Activated CD4-positive, alpha-beta T cell treated with anti-CD3 and anti-CD28 coated beads, Interleukin-2, amount 50 U/mL, for 48 hours (primary cell): ENCODE data around the gene SF3B5.
"Not testable (repeated sequence)": the region's sequence is repeated elsewhere in the genome, so short reads cannot be mapped to it uniquely, and the experiment has no call there.

ENCODE experiments used
- DNase-seq, 2 experiments: peaks; one replicate each; pipeline ENCODE4 v3.0.0-alpha.2; 2020

Gene SF3B5

DNA sequence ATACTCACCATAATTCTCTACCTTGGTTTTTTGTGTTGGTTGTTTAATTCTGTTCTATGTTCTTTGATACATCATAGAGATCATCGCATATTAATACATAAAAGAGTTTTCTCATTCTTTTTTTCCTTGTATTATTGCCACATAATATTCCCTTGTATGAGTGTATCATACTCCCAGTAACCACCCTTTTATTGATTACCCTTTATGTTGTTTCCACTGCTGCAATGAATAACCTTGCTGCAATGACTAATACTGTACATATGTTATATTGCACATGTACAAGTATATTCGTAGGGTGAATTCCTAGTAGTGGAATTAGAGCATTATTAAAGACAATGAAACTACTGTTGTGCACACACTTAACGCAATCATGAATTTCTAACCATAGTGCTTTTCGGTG is 9.1 kb upstream of the SF3B5 start:
- DNase-seq = no peak

DNA sequence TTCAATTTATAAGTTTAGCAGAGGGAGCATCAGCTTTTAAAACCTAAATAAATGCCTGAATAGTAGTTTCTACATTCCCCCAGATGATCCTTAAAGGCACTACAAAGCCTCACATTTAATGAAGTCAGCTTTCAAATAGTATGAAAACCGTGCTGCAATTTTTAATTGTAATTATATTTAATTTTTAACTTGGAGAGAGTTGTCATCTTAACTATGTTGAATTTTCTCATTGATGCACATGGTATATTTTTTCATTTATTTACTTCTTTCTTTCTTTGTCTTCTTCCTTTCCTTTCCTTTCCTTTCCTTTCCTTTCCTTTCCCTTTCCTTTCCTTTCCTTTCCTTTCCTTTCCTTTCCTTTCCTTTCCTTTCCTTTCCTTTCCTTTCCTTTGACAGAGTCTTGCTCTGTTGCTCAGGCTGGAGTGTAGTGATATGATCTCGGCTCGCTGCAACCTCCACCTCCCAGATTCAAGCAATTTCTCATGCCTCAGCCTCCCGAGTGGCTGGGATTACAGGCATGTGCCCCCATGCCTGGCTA is 7.7 kb upstream of the SF3B5 start:
- no peak for DNase-seq

DNA sequence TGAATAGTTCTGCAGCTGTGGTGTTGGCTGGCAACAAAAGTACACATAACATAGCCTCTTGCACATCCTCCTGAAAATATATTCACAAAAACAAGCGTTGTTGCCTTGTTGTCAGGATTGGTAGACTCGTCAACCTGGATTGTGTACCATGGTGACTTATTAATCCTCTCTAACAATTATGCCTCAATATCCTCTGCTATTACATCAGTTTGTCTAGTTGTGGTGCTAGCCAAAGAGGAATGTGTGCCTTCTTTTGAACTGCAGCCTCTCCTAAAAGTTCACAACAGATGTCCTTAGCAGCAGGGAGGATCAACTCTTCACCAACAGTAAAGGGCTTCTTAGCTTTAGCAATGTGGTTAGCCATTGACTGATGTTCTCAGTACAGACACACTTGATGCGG is 3.6 kb upstream of the SF3B5 start:
- no peak for DNase-seq

DNA sequence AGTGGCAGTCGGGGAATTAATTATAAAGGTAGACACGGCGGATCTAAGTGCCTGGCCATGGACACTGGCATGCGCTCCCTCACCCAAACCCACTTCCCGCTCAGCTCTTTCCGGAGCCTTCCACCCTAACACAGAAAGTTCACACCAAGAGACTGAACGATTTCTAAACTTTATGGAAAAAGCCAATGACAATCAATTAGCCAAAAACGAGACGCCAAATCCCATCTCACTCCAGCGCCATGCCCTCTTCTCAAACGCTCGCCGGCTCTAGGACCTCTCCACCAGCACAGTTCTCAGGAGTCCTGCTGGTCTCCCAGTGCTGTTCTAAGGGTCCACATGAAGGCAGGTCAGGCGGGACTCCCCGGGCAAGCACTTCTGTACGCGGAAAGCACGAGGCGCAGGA is 641 bp downstream of the SF3B5 start:
- no peak for DNase-seq

DNA sequence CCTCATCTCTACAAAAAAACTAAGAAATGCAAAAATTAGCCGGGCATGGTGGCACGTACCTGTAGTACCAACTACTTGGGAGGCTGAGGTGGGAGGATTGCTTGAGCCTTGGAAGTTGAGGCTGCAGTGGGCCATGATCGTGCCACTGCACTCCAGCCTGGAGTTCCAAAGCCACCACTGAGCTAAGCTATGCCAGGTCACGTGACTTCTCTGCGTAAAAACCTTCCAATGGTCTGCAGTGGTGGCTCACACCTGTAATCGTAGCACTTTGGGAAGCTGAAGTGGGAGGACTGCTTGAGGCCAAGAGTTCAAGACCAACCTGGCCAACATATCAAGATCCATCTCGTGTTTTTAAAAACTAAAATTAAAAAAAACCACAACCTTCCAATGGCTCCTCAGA is 1.7 kb downstream of the SF3B5 start:
- DNase-seq = no peak

DNA sequence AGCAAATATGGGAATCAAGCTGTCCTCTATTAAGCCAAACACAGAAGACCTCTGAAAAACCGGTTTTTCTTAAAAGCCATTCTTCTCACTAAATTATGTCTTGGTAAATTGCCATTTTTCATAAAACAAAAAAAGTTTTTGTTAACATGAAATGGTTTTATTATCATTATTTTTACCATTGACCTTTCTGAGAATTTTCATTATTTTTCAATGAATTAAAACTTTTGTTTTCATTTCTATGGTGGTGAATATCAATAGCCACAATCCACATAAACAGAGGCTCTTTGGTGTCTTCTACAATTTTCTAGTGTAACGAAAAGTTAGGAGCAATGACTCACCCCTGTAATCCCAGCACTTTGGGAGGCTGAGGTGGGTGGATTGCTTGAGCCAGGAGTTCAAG is 2.1 kb downstream of the SF3B5 start:
- DNase-seq = no peak

DNA sequence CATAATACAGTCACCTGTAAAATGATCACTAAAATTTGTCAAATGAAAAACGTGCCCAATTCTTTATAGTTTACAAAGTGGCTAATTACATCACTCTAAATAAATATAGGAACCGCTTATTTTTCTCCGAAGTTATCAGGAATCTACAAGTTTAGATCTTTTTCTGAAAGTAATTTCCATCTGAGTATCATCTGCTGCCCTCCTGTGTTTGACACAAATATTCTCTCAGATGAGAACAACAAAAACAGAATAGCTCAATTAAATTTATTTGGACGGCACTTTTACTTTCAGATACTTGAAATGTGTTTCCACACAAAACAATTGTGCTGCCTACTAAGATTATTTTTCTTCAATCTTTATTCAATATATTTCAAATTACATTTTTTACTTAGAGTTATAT is 5.0 kb downstream of the SF3B5 start:
- no peak for DNase-seq

DNA sequence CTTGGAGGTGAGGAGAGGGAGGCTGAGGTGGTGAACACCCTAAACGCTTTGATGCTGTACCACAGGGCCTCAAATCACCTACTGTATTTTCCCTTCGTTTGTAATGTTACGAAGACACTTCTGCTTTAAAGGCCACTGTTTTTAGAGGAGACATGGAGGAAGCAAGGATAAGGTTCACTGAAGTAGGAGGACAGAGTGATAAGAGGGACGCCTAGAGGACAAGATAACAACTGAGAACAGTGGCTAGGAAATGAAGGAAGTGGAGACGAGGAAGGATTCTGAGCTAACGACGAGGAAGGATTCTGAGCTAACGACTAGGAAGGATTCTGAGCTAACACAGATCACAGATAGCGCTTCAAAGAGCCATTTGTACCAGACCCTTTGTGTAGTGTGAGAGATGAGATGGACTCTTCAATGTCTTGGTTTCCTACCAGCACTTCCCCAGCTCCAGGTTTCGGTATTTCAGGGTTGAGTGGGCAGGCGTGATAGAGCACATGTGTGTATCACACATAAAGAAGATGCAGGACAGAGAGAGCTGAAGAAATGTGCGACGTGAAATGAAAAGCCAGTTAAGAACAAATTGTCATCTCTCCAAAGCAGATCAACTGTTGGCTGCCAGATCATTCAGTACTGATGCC is 7.5 kb downstream of the SF3B5 start:
- no peak for DNase-seq

DNA sequence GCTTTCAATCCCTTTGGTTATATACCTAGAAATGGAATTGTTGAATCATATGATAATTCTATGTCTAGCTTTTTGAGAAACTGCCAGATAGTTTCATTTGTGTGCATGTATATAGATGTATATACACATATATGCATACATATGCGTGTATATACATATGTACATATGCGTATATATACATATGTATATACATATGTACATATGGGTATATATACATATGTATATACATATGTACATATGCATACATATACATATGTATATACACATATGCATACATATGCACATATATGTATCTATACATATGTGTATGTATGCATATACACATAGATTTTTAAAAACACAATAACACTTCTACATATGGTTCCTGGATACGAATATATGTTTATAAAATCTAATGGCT is 8.4 kb downstream of the SF3B5 start:
- DNase-seq = no peak

DNA sequence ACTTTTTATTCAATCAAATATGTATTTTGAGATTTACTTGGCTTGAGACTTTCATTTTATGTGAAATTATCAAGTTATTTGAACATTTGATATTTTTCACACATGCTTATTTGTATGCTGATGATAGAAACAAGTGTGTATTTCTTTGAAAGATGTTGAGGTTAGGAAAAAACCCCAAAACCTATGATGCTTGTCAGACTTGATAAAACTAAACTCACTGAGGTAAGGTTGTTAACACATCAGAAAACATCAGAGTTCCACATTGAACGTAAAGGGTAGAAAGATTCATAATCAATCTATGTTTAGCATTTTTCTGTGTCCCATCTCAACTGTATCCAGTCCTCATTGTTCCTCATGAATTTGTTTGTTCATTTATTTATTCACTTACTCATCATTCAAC is 12.2 kb downstream of the SF3B5 start:
- DNase-seq = no peak

DNA sequence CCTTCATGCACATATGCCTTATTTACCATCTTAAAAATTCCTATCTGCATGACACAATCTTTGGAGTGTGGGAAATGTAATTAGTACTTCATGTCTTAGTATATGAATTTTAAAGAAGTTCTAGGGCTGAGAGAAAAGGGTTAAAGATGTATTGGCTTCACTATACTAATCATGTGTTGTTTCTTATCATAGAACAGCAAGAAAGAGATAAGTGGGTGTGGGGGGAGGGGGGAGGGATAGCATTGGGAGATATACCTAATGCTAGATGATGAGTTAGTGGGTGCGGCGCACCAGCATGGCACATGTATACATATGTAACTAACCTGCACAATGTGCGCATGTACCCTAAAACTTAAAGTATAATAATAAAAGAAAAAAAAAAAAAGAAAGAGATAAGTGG is 13.0 kb downstream of the SF3B5 start:
- DNase-seq = not testable (repeated sequence)

DNA sequence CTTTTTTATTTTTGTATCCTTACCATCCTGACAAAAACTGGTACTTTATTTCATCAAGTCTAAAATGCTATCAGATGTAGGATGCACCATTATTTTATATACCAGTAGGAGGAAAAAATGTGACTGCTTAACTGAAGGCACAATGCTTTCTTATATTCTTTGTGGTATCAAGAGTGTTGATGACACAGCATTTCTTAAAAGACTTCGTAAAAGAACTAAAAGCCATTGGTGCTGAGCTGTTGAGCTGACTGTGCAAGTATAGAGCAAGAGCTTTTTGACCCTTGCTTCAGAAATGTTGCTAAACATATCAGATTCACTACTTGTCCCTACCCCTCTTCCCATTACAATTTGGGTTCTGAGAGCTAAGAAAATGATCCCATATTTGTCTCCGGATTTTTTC is 17.5 kb downstream of the SF3B5 start:
- DNase-seq = no peak

DNA sequence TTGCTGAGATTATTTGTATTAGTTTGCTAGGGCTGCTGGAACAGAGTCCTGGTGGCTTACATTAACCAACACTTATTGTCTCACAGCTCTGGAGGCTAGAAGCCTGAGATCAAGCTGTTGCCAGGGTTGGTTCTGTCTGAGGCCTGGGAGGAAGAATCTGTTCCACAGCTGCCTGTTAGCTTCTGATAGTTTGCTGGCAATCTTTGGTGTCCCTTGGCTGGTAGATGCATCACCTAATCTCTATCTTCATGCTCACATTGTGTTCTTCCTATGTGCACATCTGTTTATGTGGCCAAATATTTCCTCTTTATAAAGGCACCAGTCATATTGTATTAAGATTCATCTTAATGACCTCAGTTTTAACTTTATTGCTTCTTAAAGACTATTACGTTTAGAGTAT is 19.5 kb downstream of the SF3B5 start:
- no peak for DNase-seq

DNA sequence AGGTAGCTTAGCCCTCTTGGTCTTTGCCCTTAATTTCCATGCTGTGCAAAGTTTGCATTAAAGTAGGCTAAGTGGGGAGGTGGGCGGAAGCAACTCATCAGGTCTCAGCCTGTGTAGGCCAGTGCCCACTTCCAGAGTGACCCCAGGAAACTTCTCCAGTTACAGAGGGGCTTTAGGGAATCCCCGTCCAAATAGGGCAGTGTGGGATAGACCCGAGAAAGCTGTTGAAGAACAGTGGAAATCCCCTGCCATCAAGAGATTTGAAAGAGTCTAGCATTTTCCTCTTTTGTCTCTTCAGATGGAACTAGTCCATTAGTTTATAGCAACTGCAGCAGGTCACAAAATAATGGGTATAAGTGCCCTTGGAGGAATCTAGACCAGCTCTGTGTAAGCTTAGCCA is 20.2 kb downstream of the SF3B5 start:
- no peak for DNase-seq

DNA sequence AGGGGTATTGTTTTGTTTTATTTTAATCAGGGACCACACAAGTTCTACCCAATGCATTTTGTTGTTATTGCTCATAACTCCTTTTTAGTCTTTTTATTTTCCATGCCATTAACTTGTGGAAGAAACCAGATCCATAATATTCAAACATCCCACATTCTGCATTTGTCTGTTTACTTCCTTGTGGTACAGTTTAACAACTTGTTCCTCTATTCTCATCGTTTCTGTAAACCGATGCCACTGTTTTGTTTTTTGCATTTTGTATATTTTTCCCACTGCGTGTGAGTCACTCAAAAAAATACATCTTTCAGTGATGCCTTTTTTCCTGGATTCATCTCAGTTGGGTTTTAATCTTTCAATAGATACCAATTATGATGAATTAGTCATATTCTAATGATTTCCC is 22.3 kb downstream of the SF3B5 start:
- no peak for DNase-seq

DNA sequence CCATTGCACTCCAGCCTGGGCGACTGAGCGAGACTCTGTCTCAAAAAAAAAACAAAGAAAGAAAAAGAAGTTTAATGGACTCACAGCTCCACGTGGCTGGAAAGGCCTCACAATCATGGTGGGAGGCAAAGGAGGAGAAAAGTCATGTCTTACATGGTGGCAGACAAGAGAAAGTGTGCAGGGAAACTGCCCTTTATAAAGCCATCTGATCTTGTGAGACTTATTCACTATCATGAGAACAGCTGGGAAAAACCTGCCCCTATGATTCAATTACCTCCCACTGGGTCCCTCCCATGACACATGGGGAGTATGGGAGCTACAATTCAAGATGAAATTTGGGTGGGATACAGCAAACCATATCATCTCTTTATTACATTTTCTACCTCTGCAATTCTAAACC is 25.9 kb downstream of the SF3B5 start:
- no peak for DNase-seq

DNA sequence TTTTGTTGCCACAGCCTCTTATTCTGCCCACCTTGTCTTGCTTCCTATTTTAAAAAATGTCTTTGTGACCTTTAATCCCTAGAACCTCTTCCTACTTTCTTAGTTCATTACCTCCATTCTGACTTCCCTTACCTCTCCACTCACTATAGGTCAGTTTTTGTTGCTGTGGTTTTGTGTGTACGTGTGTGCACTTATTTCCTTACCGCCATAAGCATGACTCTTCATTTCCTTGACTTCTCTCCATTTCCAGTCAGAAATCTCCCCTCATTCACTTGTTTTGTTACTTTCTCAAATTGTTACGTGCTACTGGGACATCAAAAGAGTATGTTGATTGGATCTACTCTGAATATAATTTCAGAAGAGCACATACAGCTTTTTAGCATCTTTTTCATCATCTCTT is 26.6 kb downstream of the SF3B5 start:
- no peak for DNase-seq

DNA sequence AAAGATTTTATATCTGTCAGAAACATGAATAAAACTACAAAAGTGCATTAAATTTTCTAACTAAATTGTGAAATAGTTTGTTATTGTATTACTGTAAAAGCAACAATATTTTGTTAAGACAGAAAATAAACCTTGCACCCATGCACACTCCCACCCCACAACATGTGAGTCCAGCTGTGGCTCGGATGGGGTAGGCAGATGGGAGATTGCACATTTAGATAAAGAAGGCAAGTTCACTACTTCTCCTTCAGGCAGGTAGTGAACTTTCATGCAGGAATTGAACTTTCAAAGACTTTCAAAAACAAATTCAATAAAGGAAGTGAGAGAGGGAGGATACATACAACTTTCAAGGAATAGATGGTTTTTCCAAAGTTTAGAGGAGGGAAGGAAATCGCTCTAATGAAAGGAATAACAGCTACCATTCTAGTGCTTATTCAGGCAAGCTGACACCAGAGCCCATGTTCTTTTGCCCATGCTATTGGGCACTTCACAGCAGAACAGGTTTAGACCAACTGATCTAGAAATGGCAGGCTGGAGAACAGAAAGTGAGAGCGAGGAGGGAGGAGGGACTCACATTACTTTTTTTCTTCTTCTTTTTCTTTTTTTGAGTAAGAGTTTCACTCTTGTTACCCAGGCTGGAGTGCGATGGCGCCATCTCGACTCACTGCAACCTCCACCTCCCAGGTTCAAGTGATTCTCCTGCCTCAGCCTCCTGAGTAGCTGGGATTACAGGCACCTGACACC is 28.5 kb downstream of the SF3B5 start:
- DNase-seq = peak; percentile 45 to 51

DNA sequence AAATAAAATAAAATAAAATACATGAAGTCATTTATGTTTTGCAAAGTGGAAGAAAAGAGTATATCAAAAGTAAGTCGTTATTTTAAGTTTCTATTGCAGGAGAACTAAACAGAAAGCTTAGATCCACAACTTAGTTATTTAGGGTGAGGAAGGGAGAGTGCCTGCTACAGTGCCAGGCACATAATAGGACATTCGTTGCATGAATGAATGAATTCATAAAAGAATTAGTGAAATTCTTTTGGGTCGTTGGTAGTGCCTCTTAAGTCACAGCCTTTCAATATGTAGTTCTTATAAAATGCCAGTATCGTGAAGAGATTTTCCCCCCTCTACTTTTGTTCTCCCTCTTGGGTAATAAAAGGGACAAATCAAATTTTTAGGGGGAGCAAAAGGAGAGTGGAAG is 29.1 kb downstream of the SF3B5 start:
- DNase-seq = no peak

DNA sequence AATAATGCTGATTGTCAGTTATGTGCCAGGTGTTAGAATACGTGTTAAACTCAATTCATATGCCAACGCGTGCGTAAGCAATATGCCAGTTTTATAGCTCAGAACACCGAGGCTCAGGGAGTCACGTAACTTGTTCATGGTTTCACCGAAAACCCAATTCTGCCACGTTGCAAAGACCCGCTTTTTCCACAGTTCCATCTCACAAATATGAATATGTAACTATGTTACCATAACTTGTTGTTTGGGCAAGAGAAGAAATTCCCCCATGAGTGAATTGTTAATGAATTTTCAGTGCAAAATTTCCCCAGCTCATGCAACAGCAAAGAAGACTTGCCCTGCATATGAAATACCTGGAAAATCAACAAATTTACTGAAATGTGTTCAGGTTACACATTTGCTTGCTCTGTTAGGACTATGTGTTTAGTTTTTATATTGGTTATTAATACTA is 30.1 kb downstream of the SF3B5 start:
- peak; percentile 37 to 47 for DNase-seq

DNA sequence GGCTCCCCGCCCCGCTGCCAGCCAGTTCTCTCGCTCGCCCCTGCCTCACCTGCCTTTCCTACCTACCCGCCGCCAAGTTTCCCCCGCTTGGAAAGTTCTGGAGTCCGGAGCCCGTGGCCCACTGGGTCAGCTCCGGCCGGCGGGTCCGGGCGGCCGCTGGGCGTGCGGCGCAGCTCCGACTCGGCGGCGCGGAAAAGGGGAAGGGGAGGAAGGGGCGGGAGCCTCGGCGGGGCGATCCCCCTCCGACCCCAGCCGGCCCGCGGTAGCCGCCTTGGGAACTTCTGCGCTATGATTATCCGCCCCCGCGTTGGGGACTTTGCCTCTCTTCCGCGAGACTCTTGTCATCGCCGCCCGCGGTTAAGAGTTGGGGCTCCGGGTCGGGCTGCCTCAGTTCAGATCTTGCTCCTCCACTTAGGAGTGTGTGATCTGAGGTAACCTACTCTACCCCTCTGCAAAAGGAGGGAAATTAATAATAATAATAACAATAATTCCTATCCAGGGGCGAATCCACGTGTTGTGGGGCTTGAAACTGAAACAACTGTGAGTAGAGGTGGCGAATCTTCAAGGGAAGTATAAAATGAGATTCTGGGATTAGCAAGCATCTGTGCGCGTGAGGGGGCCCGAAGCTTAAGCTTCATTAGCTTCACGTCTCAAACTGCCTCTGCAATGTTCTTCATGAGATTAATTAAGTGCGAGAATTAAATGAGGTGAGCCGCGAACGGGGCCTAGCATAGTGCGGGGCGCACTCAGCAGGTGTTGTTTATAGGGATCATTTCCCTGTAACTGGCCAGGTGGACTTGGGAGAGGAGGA is 30.8 kb downstream of the SF3B5 start:
- peak; percentile 76 to 84 for DNase-seq

DNA sequence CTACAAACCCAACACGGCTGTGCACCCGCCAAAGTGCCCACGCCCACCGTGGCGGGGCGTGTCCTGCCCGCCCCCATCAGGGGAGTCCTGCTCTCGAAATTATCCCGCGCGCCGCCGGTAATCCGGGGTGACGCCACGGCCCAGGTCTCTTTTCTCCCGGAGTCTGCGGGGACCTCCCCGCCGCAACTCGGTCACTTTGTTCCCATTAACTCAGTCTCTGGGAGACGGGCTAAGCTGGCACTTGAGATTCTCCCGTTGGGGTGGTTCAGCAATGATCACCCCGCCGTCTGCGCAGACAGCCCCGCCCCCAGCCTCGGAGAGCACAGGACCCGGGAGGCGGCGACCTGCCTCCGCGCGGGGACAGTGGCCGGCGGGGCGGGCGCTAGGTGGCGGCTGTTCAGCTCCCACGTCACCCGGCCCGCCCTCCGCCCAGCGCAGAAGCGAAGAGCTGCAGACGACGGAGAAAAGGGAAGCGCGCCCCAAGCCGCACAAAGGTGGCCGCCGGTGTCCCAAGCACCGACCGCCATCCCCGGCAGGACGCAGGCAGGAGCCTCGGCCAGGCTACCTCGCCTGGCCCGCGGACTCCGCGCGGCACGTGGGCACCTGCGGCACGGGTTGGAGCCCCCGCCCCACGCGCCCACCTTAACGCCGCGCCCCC is 31.5 kb downstream of the SF3B5 start:
- DNase-seq = peak; percentile 89 to 91

DNA sequence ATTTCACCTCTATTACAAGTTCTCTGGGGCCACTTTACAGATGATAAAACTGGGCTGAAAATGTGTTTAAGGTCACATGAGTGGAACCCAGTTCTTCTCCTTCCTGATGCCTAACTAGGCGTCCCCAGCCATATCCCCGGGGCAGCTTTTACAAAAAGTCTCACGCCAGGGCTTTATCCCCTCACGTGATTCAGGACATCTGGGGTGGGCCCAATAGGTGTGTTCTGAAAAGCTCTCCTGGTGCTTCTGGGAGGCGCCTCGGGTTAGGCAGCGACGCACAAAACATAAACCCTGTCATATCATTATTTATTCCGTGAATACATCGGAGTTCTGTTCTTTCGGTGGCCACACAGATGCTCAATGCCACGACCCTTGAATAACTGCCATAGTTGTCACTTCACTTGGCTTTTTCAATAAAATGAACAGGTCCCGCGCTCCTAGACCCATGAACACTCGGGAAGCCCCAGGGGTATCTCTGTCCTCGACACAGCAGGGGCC is 32.1 kb downstream of the SF3B5 start:
- DNase-seq = peak in 1 of 2 experiments; percentile 9
